Mucosa of stomach (tissue), 1 donor: Measurements from ENCODE around the gene FOXJ3.

Experiments
- H3K27me3 ChIP-seq: one replicate; pipeline ENCODE4 v1.7.0; 2013; ENCODE audit warnings: mild to moderate bottlenecking, low read length; ENCODE audit not compliant: control insufficient read depth, insufficient read depth
- H3K36me3 ChIP-seq: one replicate; pipeline ENCODE4 v1.7.0; 2013; ENCODE audit warnings: low read length; ENCODE audit not compliant: control insufficient read depth, insufficient read depth
- H3K4me1 ChIP-seq: one replicate; pipeline ENCODE4 v1.7.0; 2013; ENCODE audit warnings: mild to moderate bottlenecking, low read length; ENCODE audit not compliant: control insufficient read depth, insufficient read depth
- H3K4me3 ChIP-seq: one replicate; pipeline ENCODE4 v1.7.0; 2013; ENCODE audit warnings: low read length
- H3K9ac ChIP-seq: one replicate; pipeline ENCODE4 v1.7.0; 2013; ENCODE audit warnings: mild to moderate bottlenecking, low read length, moderate library complexity
- H3K9me3 ChIP-seq: one replicate; pipeline ENCODE4 v1.7.0; 2013; ENCODE audit warnings: mild to moderate bottlenecking, low read length, moderate library complexity; ENCODE audit not compliant: control insufficient read depth
- donor health status: Pancreatic carcinoma.

The FOXJ3 gene

DNA sequence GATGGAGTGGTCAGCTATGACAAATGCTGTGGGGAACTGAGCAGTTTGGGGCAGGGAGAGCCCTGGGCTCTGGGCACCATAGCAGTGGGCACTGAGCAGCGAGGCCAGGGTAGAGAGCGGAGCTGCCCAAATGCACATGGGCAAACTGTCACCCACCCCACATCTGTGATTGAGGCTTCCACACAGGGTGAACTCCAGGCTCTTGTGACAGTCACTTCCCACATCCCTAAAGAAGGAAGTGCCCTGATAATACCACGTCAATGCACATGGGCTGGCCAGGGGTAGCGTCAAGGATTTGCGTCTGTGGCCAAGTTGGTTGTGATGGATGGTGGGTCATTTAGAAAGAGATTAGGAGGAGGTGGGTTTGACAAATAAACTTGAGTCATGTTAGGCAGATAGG is 184.4 kb downstream of the FOXJ3 start:
- Histone ChIP-seq H3K27me3 (peaks cover 8% of the 10 kb centered on the region), H3K36me3 (no peaks in the 10 kb centered on the region), H3K4me3 (no peak overlapping the region), H3K4me1 (peaks cover 45% of the 10 kb centered on the region), H3K9me3 (no peaks in the 10 kb centered on the region), H3K9ac (no peak overlapping the region)

DNA sequence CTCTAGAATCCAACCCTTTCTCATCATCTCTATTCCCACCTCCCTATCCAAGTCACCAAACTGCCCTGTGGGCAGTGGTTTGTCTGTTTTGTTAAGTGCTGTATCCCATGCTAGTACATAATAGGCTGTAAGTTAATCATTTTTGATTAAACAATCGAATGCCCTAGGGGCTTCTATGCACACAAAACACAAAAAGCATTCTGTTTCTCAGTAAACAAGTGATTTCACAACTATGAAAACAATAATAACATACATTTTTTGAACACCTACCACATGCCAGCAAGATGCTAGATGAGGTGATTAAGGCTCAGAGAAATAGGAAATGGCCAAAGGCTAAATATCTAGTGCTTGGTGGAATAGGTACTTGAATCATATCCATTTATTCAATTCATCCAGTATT is 186.9 kb downstream of the FOXJ3 start:
- Histone ChIP-seq H3K36me3 (no peaks in the 10 kb centered on the region), H3K4me3 (no peak overlapping the region), H3K4me1 (peaks cover 25% of the 10 kb centered on the region), H3K27me3 (peaks cover 19% of the 10 kb centered on the region), H3K9ac (no peak overlapping the region), H3K9me3 (no peaks in the 10 kb centered on the region)

DNA sequence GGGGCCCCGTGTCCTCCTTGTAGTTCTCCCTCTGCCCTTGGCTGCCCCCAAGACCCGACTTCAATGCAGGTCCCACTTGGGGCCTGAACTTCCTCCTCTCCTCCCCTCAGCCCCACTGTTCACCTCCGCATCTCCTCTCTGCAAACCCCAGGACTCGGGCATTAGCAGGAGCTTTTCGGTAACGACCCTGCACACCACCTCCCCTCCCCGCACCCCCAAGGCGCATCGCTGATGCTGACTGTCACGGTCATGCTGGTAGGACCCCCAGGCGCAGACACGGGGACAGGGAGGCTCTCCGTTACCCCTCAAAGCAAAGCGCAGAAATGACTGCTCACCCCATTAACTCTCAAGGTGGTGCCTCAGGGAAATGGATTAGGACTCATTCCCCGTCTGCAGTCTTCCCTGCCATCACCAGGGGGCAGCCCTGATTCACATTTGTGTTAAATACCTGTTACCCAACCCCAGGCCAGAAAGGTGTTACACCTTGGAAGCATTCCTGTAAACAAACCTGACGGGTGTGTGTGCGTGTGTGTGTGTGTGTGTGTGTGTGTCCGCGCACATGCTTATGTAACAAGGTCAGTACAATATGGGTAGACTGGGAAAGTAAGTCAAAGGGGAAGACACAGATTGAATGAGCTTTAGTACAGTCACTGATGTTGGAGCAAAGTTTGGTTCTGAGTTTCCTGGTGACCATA is 188.3 kb downstream of the FOXJ3 start:
- H3K4me3 ChIP-seq: no peak overlapping the region
- no peak overlapping the region for H3K9ac ChIP-seq
- no peaks in the 10 kb centered on the region for H3K36me3 ChIP-seq
- peaks cover 19% of the 10 kb centered on the region for H3K27me3 ChIP-seq
- no peaks in the 10 kb centered on the region for H3K9me3 ChIP-seq
- peaks cover 11% of the 10 kb centered on the region for H3K4me1 ChIP-seq

DNA sequence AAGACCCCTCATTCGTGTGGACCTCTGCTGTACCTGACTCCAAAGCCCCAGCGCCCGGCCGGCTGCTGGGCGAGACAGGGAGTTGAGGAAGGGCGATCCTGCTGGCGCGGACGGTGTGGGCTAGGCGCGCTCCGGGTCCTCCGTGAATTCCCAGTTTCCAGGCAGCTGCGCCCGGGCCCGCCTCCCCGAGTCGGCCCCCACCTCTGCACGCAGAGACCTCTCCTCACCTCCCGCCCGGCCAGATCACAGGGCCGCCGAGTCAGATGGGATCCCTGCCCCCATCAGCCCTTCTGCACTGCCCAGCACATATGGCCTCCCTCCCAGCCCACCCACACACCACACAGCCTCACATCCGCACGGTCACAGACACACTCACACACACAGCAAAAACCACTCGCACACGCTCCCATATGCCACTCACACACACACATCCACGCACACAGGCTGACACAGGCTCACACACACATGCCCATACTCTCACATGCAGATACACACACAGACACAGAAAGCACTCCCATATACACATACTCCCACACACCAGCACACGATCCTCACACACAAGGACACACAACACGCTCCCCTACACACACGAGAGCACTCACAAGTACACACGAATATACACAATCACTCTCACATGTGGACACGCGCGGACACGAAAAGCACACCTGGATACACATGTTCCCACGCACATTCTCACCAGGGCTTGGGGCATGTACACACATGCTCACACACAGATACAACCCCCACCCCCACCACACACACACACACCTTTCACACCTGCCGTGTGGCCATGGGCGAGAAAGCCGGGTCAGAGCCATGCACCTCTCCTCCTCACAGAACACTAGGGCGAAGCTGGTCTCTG is 189.0 kb downstream of the FOXJ3 start:
- no peak overlapping the region for H3K4me3 ChIP-seq
- H3K36me3 ChIP-seq: no peaks in the 10 kb centered on the region
- H3K9ac ChIP-seq: no peak overlapping the region
- peaks cover 19% of the 10 kb centered on the region for H3K27me3 ChIP-seq
- peaks cover 7% of the 10 kb centered on the region for H3K4me1 ChIP-seq
- no peaks in the 10 kb centered on the region for H3K9me3 ChIP-seq

DNA sequence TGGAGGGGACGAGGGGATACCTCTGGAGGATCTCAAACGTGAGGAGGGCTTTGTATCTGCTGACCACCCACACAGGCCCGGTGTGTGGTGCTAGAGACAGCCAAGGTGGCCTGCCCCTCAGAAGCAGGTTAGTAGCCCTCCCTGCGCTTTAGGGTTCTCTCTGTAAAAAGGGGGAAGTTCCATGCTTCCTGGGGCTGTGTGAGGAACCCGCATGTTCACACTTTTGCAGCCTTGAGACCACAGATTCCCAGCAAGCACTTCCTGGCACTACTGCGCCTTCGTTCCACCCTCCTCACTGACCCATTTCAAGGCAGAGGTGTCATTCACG is 189.7 kb downstream of the FOXJ3 start:
- Histone ChIP-seq H3K4me3 (no peak overlapping the region), H3K9me3 (no peaks in the 10 kb centered on the region), H3K36me3 (no peaks in the 10 kb centered on the region), H3K4me1 (peaks cover 7% of the 10 kb centered on the region), H3K9ac (no peak overlapping the region), H3K27me3 (peaks cover 19% of the 10 kb centered on the region)

DNA sequence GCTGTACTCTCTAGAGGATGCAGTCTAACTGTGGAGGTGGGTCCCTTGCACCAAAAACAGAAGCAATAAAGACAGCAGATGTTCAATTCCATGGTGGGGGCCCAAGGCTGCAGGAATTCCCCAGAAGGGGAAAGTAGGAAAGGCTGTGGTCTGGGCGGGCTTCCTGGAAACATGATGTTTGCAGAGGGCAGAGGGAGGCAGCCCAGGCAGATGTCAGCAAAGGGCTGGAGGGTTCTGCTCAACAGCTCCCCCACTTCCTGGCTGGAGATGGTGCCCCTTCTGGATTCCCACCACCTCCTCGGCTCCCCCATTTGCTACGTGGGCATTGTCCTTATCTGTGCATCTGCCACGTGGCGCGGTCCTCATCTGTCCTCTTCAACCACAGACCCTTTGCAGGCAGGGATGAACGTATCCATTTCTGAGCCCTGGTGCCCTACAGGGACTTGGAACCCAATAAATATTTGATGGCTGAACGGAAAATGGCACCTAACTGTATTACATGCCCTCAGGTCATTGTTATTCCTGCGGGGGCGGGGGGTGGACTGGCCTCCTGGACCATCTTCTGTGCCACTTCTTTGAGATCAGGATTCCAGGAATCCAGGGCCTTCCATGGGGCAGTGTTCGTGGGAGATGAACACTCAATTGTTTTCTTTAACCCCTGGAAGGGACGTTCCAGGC is 190.2 kb downstream of the FOXJ3 start:
- Histone ChIP-seq H3K9ac (no peak overlapping the region), H3K9me3 (no peaks in the 10 kb centered on the region), H3K4me3 (no peak overlapping the region), H3K4me1 (peaks cover 7% of the 10 kb centered on the region), H3K27me3 (peaks cover 19% of the 10 kb centered on the region), H3K36me3 (no peaks in the 10 kb centered on the region)

DNA sequence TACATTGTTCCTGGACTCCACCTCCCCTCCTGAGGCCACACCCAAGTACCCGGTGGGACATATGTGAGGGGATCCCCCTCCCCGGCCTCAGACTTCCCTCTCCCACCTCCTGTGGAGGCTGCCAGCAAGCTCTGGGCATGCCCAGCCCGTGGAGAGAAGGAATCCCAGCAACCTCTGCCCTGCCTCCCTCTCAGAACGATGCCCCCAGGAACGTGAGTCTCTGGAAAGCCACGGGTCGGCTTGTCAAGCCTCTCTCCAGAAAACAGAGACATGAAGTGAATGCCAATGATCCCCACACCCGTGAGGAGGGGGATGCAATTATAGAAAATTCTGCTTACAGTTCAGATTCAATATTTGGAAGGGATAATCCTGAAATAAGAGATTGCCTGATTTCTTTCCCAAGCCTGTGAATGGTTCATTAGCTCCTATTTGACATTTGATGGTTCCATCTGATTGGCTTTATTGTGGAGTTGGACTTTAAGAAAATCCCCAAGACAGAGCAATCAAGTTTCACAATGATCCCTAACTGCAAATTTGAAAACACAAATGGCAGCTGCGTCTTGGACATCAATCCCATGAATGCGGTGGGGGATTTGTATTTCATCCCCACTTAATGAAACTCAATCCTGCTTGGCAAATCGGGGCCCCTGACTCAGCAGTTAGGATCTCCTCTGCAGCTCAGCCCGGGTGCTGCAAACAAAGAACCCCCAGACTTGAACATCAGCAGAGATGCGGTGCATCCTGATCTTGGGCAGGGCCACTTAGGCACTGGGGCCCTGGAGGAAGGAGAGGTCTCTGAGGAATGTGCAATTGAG is 190.9 kb downstream of the FOXJ3 start:
- H3K4me3 ChIP-seq: no peak overlapping the region
- peaks cover 19% of the 10 kb centered on the region for H3K27me3 ChIP-seq
- H3K36me3 ChIP-seq: no peaks in the 10 kb centered on the region
- no peaks in the 10 kb centered on the region for H3K9me3 ChIP-seq
- H3K9ac ChIP-seq: no peak overlapping the region
- peaks cover 7% of the 10 kb centered on the region for H3K4me1 ChIP-seq

DNA sequence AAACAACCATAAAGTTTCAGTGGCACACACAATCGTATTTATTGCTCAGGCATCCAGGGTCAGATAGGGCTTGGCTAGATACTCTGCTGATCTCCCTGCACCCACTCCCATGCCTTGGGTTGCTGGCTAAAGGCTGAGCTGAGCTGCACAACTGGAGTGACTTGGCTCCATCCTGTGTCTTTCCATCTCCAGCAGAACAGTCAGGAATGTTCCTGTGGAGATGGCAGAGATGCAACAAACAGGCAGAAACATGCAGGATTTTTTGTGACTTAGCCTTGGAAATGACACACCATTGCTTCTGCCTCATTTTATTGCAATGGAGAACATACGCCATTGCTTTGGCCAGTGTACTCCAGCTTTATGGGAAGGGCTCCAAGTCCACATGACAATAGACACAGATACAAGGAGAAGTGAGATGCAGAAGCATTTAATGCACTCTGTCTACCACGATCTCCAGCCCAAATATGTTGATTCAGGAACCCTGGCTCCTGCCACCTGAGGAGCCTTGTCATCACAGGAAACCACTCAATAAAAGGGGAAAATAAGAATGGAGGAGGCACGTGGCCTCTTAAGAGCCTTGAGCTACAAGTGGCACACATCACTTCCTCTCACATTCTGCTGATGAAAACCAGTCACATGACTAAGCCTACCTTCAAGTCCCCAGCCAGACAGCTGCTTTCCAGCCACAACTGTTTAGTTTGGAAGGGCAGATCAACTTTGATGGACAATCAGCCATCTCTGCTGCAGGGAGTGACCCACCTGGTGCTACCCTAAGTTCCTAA is 191.9 kb downstream of the FOXJ3 start:
- Histone ChIP-seq H3K36me3 (no peaks in the 10 kb centered on the region), H3K9me3 (no peaks in the 10 kb centered on the region), H3K9ac (no peak overlapping the region), H3K4me1 (peaks cover 7% of the 10 kb centered on the region), H3K27me3 (peaks cover 19% of the 10 kb centered on the region), H3K4me3 (no peak overlapping the region)

DNA sequence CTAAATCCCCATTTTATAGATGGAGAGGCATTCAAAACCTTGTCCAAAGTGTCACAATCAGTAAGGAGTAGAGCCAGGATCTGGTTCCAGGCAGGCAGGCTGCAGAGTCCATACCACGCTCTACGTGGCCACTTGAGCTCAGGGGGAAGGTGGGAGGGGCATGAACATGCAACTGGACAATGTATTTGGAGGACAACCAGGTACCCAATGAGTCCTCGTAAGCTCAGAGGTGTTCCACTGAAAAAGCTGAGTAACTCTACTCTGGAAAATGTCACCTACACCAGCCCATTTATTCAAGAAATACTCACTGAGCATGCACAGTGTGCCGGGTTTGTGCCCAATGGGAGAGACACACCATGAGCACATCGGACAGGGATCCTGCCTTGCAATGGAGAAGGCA is 193.1 kb downstream of the FOXJ3 start:
- H3K4me3 ChIP-seq: no peak overlapping the region
- no peak overlapping the region for H3K9ac ChIP-seq
- no peaks in the 10 kb centered on the region for H3K9me3 ChIP-seq
- H3K36me3 ChIP-seq: no peaks in the 10 kb centered on the region
- peaks cover under 1% of the 10 kb centered on the region for H3K4me1 ChIP-seq
- H3K27me3 ChIP-seq: peaks cover 19% of the 10 kb centered on the region

DNA sequence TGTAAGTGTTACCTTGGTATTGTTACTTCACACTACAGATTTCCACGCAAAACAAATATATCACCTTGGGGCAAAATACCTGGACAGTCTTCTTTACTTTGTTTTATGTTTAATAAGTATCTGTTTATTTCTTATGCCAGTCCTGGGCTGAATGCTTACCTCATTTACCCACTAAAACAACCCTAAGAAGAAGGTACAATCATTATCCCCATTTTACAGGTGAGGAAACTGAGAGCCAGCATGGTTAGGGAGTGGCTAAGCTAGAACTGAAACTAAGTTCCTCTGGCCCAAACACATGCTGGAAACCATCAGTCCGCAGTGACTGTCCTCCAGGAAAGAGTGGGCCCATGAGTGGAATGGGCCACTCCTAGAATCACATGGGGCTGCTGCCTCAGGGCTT is 194.8 kb downstream of the FOXJ3 start:
- H3K36me3 ChIP-seq: no peaks in the 10 kb centered on the region
- H3K27me3 ChIP-seq: peaks cover 6% of the 10 kb centered on the region
- H3K4me1 ChIP-seq: no peaks in the 10 kb centered on the region
- no peak overlapping the region for H3K4me3 ChIP-seq
- no peaks in the 10 kb centered on the region for H3K9me3 ChIP-seq
- no peak overlapping the region for H3K9ac ChIP-seq

DNA sequence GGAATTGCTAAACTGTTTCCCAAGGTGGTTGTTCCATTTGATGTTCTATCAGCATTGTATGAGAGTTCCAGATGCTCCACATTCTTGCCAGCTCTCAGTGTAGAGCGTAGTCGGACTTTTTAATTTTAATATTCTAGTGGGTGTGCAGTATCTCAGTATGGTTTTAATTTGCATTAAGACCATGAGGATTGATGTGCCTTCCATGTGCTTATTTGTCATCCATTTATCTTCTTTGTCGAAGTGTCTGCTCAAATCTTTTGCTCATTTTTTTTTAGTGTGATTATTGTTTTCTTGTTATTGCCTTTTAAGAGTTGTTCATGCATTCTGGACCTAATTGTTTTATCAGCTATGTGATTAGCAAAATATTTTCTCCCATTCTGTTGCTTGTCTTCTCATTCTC is 195.6 kb downstream of the FOXJ3 start:
- H3K27me3 ChIP-seq: no peaks in the 10 kb centered on the region
- no peaks in the 10 kb centered on the region for H3K9me3 ChIP-seq
- H3K4me3 ChIP-seq: no peak overlapping the region
- no peaks in the 10 kb centered on the region for H3K36me3 ChIP-seq
- no peaks in the 10 kb centered on the region for H3K4me1 ChIP-seq
- H3K9ac ChIP-seq: no peak overlapping the region
